IMR-90 (cell line): ENCODE data around the gene ULBP2. TPM values are rescaled to one million over a fixed set of nuclear protein-coding genes. Genes with fewer than 3 reads are reported as not detected.

Source experiments
- ATAC-seq: fragments of 200-7000 bp; cut with Tn5 transposase; 2 replicates; pipeline ENCODE4 v1.9.1; 2020; ENCODE audit warnings: low read depth, mild to moderate bottlenecking, moderate library complexity
- BruUV-seq: library from RNA; stranded (reverse); fragments of 400-500 nt; replicated peaks from 2 replicates; lab custom pipeline; 2021; lab: Mats Ljungman, UMichigan
- CTCF ChIA-PET: fragments of 300-600 bp; formaldehyde crosslinking; extraction: SDS; loops from one replicate; lab custom pipeline; 2021; ENCODE audit warnings: antibody characterized with exemption; lab: Yijun Ruan, JAX
- POLR2A ChIA-PET: fragments of 300-600 bp; sonication (Branson Sonifier 250); formaldehyde crosslinking; loops from one replicate; lab custom pipeline; 2022; ENCODE audit warnings: antibody characterized with exemption; ENCODE audit not compliant: unreplicated experiment; lab: Charles Lee
- DNase-seq: peaks from one replicate; pipeline ENCODE4 v3.0.0; 2013
- H2AFZ ChIP-seq: replicated peaks from 2 replicates; pipeline ENCODE3; 2013; ENCODE audit warnings: low read length, mild to moderate bottlenecking; ENCODE audit not compliant: poor library complexity
- H2AK5ac ChIP-seq: 2 replicates; pipeline ENCODE4 v1.6.1; 2013; ENCODE audit warnings: low read depth, low read length, inconsistent platforms
- H2AK9ac ChIP-seq: replicated peaks from 2 replicates; pipeline ENCODE3; 2013; ENCODE audit warnings: mild to moderate bottlenecking, low read depth, low read length, moderate library complexity; ENCODE audit not compliant: poor library complexity
- H2BK120ac ChIP-seq: 2 replicates; pipeline ENCODE4 v1.6.1; 2013; ENCODE audit warnings: low read depth, low read length, inconsistent platforms
- H2BK15ac ChIP-seq: 3 replicates; pipeline ENCODE4 v1.6.1; 2013; ENCODE audit warnings: low read depth, low read length, inconsistent platforms
- H2BK20ac ChIP-seq: 2 replicates; pipeline ENCODE4 v1.6.1; 2013; ENCODE audit warnings: low read depth, mild to moderate bottlenecking, inconsistent platforms, low read length, moderate library complexity
- H2BK5ac ChIP-seq: 2 replicates; pipeline ENCODE4 v1.6.1; 2013; ENCODE audit warnings: mild to moderate bottlenecking, low read depth, low read length, inconsistent platforms; ENCODE audit not compliant: poor library complexity, severe bottlenecking
- H3K14ac ChIP-seq: replicated peaks from 2 replicates; pipeline ENCODE4 v1.6.1; 2013; ENCODE audit warnings: low read depth, low read length, inconsistent platforms
- H3K18ac ChIP-seq: 2 replicates; pipeline ENCODE4 v1.6.1; 2013; ENCODE audit warnings: low read depth, low read length, control low read depth
- H3K23ac ChIP-seq: 2 replicates; pipeline ENCODE4 v1.6.1; 2013; ENCODE audit warnings: low read depth, low read length, inconsistent platforms
- H3K27ac ChIP-seq: 2 replicates; pipeline ENCODE4 v1.5.1; 2013; ENCODE audit warnings: mild to moderate bottlenecking, control low read depth, low read length; ENCODE audit not compliant: insufficient read depth
- H3K27me3 ChIP-seq: 2 replicates; pipeline ENCODE4 v1.6.1; 2013; ENCODE audit warnings: low read length; ENCODE audit not compliant: control insufficient read depth, insufficient read depth
- H3K36me3 ChIP-seq: 2 replicates; pipeline ENCODE4 v1.6.1; 2013; ENCODE audit warnings: low read length, mixed read lengths; ENCODE audit not compliant: control insufficient read depth, insufficient read depth
- H3K4ac ChIP-seq: 2 replicates; pipeline ENCODE4 v1.6.1; 2013; ENCODE audit warnings: low read depth, low read length, inconsistent platforms
- H3K4me1 ChIP-seq: 2 replicates; pipeline ENCODE4 v1.6.1; 2013; ENCODE audit warnings: low read length, mixed read lengths; ENCODE audit not compliant: control insufficient read depth, insufficient read depth
- H3K4me2 ChIP-seq: 2 replicates; pipeline ENCODE4 v1.6.1; 2013; ENCODE audit warnings: low read depth, mild to moderate bottlenecking, control low read depth, low read length, moderate library complexity
- H3K4me3 ChIP-seq: 2 replicates; pipeline ENCODE4 v1.5.1; 2013; ENCODE audit warnings: low read depth, mild to moderate bottlenecking, control low read depth, low read length, moderate library complexity; ENCODE audit not compliant: insufficient read depth
- H3K56ac ChIP-seq: 2 replicates; pipeline ENCODE4 v1.6.1; 2013; ENCODE audit warnings: low read length, inconsistent platforms; ENCODE audit not compliant: insufficient read depth; ENCODE audit errors: extremely low read depth
- H3K79me1 ChIP-seq, 2 experiments: 2 replicates each; pipeline ENCODE4 v1.6.1; 2013; ENCODE audit warnings: low read length in 2 of 2, inconsistent platforms in 1 of 2, low read depth in 1 of 2
- H3K9ac ChIP-seq: 2 replicates; pipeline ENCODE4 v1.6.1; 2013; ENCODE audit warnings: low read depth, low read length, control low read depth
- H3K9me1 ChIP-seq: 2 replicates; pipeline ENCODE4 v1.6.1; 2013; ENCODE audit warnings: low read length, inconsistent platforms; ENCODE audit not compliant: insufficient read depth
- H3K9me3 ChIP-seq: 2 replicates; pipeline ENCODE4 v1.6.1; 2013; ENCODE audit warnings: low read length; ENCODE audit not compliant: control insufficient read depth, insufficient read depth
- H4K20me1 ChIP-seq: 2 replicates; pipeline ENCODE4 v1.6.1; 2013; ENCODE audit warnings: low read length, inconsistent platforms; ENCODE audit not compliant: insufficient read depth
- H4K5ac ChIP-seq: 2 replicates; pipeline ENCODE4 v1.6.1; 2013; ENCODE audit warnings: mild to moderate bottlenecking, low read depth, low read length, control low read depth
- H4K8ac ChIP-seq, 2 experiments: 2 replicates each; pipeline ENCODE4 v1.6.1; 2013; ENCODE audit warnings: low read depth in 2 of 2, low read length in 2 of 2, control low read depth in 1 of 2, inconsistent platforms in 1 of 2
- H4K91ac ChIP-seq: 2 replicates; pipeline ENCODE4 v1.6.1; 2013; ENCODE audit warnings: low read depth, low read length, inconsistent platforms; ENCODE audit not compliant: insufficient read depth
- BHLHE40 ChIP-seq: fragments of 150-350 bp; IDR thresholded peaks from 2 replicates; pipeline ENCODE4 v1.6.1; 2016; ENCODE audit warnings: mild to moderate bottlenecking, low read depth, low read length
- CHD1 ChIP-seq: IDR thresholded peaks from 2 replicates; pipeline ENCODE4 v1.6.1; 2012; ENCODE audit warnings: low read depth, low read length, improper control_type of control experiment
- FOS ChIP-seq: fragments of 150-350 bp; IDR thresholded peaks from 2 replicates; pipeline ENCODE4 v1.6.1; 2016; ENCODE audit warnings: low read depth, low read length
- MAFK ChIP-seq: IDR thresholded peaks from 2 replicates; pipeline ENCODE4 v1.6.1; 2012; ENCODE audit warnings: low read depth, low read length, improper control_type of control experiment
- MAZ ChIP-seq: IDR thresholded peaks from 2 replicates; pipeline ENCODE4 v1.6.1; 2012; ENCODE audit warnings: low read depth, mild to moderate bottlenecking, low read length, improper control_type of control experiment, moderate library complexity, borderline replicate concordance
- MXI1 ChIP-seq: IDR thresholded peaks from 2 replicates; pipeline ENCODE4 v1.6.1; 2012; ENCODE audit warnings: low read depth, mild to moderate bottlenecking, low read length, moderate library complexity, borderline replicate concordance
- SMC3 ChIP-seq: fragments of 150-350 bp; IDR thresholded peaks from 2 replicates; pipeline ENCODE4 v1.6.1; 2016; ENCODE audit warnings: low read depth, mild to moderate bottlenecking, antibody characterized with exemption, low read length, moderate library complexity
- dilution Hi-C: fragments of 300-500 bp; cut with HindIII; formaldehyde crosslinking; loops from one replicate; pipeline ENCODE4 v1.14.3; 2018; ENCODE audit warnings: low sequenced_read_pairs; ENCODE audit not compliant: unreplicated experiment
- in situ Hi-C: fragments of 300-500 bp; cut with MboI; formaldehyde crosslinking; loops from 3 replicates; pipeline ENCODE4 v1.14.3; 2019; ENCODE audit warnings: low sequenced_read_pairs, inconsistent platforms, mixed read lengths
- intact Hi-C: fragments of 100-400 bp; cut with micrococcal nuclease; formaldehyde crosslinking; loops from 2 replicates; pipeline ENCODE4 v1.10.0; 2022
- polyA plus RNA-seq, 3 experiments: library from polyadenylated mRNA; depleted of rRNA; stranded (reverse); fragments of >200 nt; gene quantifications; 2 replicates each; pipeline ENCODE4 v1.2.3, GENCODE V29; 2012; ENCODE audit warnings: low replicate concordance in 1 of 3
- total RNA-seq: library from RNA; depleted of rRNA; stranded (reverse); fragments of >200 nt; gene quantifications from 2 replicates; pipeline ENCODE4 v1.2.3, GENCODE V29; 2012

ULBP2 gene
- total and polyA plus RNA-seq, 2 of the 4 experiments (the other 2 are of a cell fraction): 7.9 to 16.2 TPM

- Histone ChIP-seq H2BK5ac (no peak overlapping the region), H2AK5ac (no peak overlapping the region), H2BK20ac (no peak overlapping the region), H3K79me1 (no peaks in the 10 kb centered on the region), H4K20me1 (no peaks in the 10 kb centered on the region), H3K4me1 (no peaks in the 10 kb centered on the region), H3K9ac (no peak overlapping the region), H3K9me1 (no peaks in the 10 kb centered on the region), H4K8ac (no peak overlapping the region), H3K27ac (no peak overlapping the region), H2AK9ac (no peak overlapping the region), H2BK15ac (no peak overlapping the region), H3K27me3 (peaks cover 58% of the 10 kb centered on the region), H3K4me3 (no peak overlapping the region), H3K23ac (no peak overlapping the region), H3K18ac (no peak overlapping the region), H3K36me3 (no peaks in the 10 kb centered on the region), H3K4ac (no peak overlapping the region), H3K14ac (no peak overlapping the region), H2BK120ac (no peak overlapping the region), H3K56ac (no peak overlapping the region), H4K91ac (no peak overlapping the region), H3K9me3 (0 out of 2 replicates have a peak, but pooled peaks cover 2% of the 10 kb centered on the region), H3K4me2 (no peak overlapping the region), H4K5ac (no peak overlapping the region), H2AFZ (no peak overlapping the region)
- dilution Hi-C loops: no loop called here
- intact Hi-C loops: no loop called here
- DNase-seq (no peak), ATAC-seq (no peak)
- ChIA-PET POLR2A (no interaction called here), CTCF (no interaction called here)
- in situ Hi-C loops: no loop called here
- no peak for TF ChIP-seq SMC3
- TF ChIP-seq BHLHE40: no peak
- no peak for TF ChIP-seq MXI1
- TF ChIP-seq MAFK: no peak
- TF ChIP-seq CHD1: no peak
- no peak for TF ChIP-seq MAZ
- no peak for TF ChIP-seq FOS
- BruUV-seq: no TSS peak
Measured at GRCh38 chr6:149978610-149979009, 36.8 kb downstream of the ULBP2 start.
